Liver (tissue), 9 donors: ENCODE results near the gene P2RY12. TPM values are rescaled to one million over a fixed set of nuclear protein-coding genes. Genes with fewer than 3 reads are reported as not detected.

ENCODE experiments used
- DNase-seq: peaks from one replicate; pipeline ENCODE4 v3.0.0-alpha.2; 2017; ENCODE audit warnings: low spot score
- H3K27ac ChIP-seq, 2 donors: one replicate each; pipeline ENCODE4 v1.7.0; 2013; ENCODE audit warnings: inconsistent platforms in 2 of 2, low read length in 2 of 2, control low read depth in 1 of 2, low read depth in 1 of 2, mild to moderate bottlenecking in 1 of 2
- H3K27me3 ChIP-seq, 4 donors: one replicate each; pipeline versions ENCODE4 v1.6.1 to v1.7.0; 2013; ENCODE audit warnings: low read length in 3 of 4, inconsistent platforms in 1 of 4, mild to moderate bottlenecking in 1 of 4, moderate library complexity in 1 of 4; ENCODE audit not compliant: control insufficient read depth in 4 of 4, insufficient read depth in 4 of 4
- H3K36me3 ChIP-seq, 4 donors: one replicate each; pipeline versions ENCODE4 v1.6.1 to v1.7.0; 2013; ENCODE audit warnings: low read length in 3 of 4, mild to moderate bottlenecking in 3 of 4, low read depth in 1 of 4, moderate library complexity in 1 of 4; ENCODE audit not compliant: control insufficient read depth in 4 of 4, insufficient read depth in 3 of 4
- H3K4me1 ChIP-seq, 4 donors: one replicate each; pipeline versions ENCODE4 v1.6.1 to v1.7.0; 2013; ENCODE audit warnings: low read length in 3 of 4, mild to moderate bottlenecking in 3 of 4, moderate library complexity in 1 of 4; ENCODE audit not compliant: control insufficient read depth in 4 of 4, insufficient read depth in 4 of 4
- H3K4me3 ChIP-seq, 3 donors: one replicate each; pipeline versions ENCODE4 v1.6.1 to v1.7.0; 2013; ENCODE audit warnings: low read length in 3 of 3, control low read depth in 1 of 3, low read depth in 1 of 3, mild to moderate bottlenecking in 1 of 3
- H3K9ac ChIP-seq, 2 donors: one replicate each; pipeline ENCODE4 v1.7.0; 2013; ENCODE audit warnings: low read length in 2 of 2, mild to moderate bottlenecking in 2 of 2, moderate library complexity in 2 of 2, control low read depth in 1 of 2, low read depth in 1 of 2
- H3K9me3 ChIP-seq, 4 donors: one replicate each; pipeline versions ENCODE4 v1.6.1 to v1.7.0; 2013; ENCODE audit warnings: low read length in 3 of 4; ENCODE audit not compliant: control insufficient read depth in 4 of 4
- ATF3 ChIP-seq: IDR thresholded peaks from 2 replicates; pipeline ENCODE4 v1.6.1; 2016; ENCODE audit warnings: antibody characterized with exemption
- CTCF ChIP-seq: fragments of 150-350 bp; IDR thresholded peaks from 2 replicates; pipeline ENCODE4 v1.5.1; 2017; ENCODE audit warnings: improper control_type of control experiment, low read depth, low read length; ENCODE audit not compliant: missing input control
- EGR1 ChIP-seq, 2 donors: IDR thresholded peaks; 2 replicates each; pipeline ENCODE4 v1.6.1; 2016 to 2018; ENCODE audit warnings: antibody characterized with exemption in 2 of 2, low read depth in 2 of 2
- FOXA1 ChIP-seq: IDR thresholded peaks from 2 replicates; pipeline ENCODE4 v1.6.1; 2016; ENCODE audit warnings: antibody characterized with exemption
- GABPA ChIP-seq, 2 donors: IDR thresholded peaks in 1 of 2; conservative IDR thresholded peaks in 1 of 2; 2 replicates each; pipeline ENCODE4 v1.6.1; 2016; ENCODE audit warnings: antibody characterized with exemption in 2 of 2, mild to moderate bottlenecking in 1 of 2, moderate library complexity in 1 of 2
- HNF4A ChIP-seq, 2 donors: conservative IDR thresholded peaks; 2 replicates each; pipeline ENCODE4 v1.6.1; 2016; ENCODE audit warnings: antibody characterized with exemption in 2 of 2, mild to moderate bottlenecking in 2 of 2
- HNF4G ChIP-seq: IDR thresholded peaks from 2 replicates; pipeline ENCODE4 v1.6.1; 2016; ENCODE audit warnings: antibody characterized with exemption
- JUND ChIP-seq, 2 donors: IDR thresholded peaks; 2 replicates each; pipeline ENCODE4 v1.6.1; 2016; ENCODE audit warnings: antibody characterized with exemption in 2 of 2
- NR2F2 ChIP-seq: IDR thresholded peaks from 2 replicates; pipeline ENCODE4 v1.6.1; 2016; ENCODE audit warnings: antibody characterized with exemption
- RXRA ChIP-seq, 2 donors: IDR thresholded peaks; 2 replicates each; pipeline ENCODE4 v1.6.1; 2017 to 2018; ENCODE audit warnings: antibody characterized with exemption in 2 of 2, mild to moderate bottlenecking in 1 of 2
- SP1 ChIP-seq: IDR thresholded peaks from 2 replicates; pipeline ENCODE4 v1.6.1; 2018; ENCODE audit warnings: antibody characterized with exemption, mild to moderate bottlenecking
- TAF1 ChIP-seq: conservative IDR thresholded peaks from 2 replicates; pipeline ENCODE4 v1.6.1; 2016; ENCODE audit warnings: antibody characterized with exemption, mild to moderate bottlenecking
- YY1 ChIP-seq: IDR thresholded peaks from 2 replicates; pipeline ENCODE4 v1.6.1; 2016; ENCODE audit warnings: antibody characterized with exemption, mild to moderate bottlenecking
- ZBTB33 ChIP-seq: IDR thresholded peaks from 2 replicates; pipeline ENCODE4 v1.6.1; 2016; ENCODE audit warnings: antibody characterized with exemption
- WGBS: extraction: QIAGEN DNeasy Blood & Tissue Kit; methylation state at CpG from one replicate; pipeline ENCODE4 v1.1.7; 2013; 5-methylcytosine and 5-hydroxymethylcytosine counted together
- polyA plus RNA-seq, 2 donors: library from polyadenylated mRNA; stranded (reverse) in 1 of 2; unstranded in 1 of 2; fragments of 200-250 nt in 1 of 2; fragments of >200 nt in 1 of 2; fragmentation: Nextera tagmentation in 1 of 2; extraction: Ambion mirVana in 1 of 2; gene quantifications; one replicate each; pipeline versions ENCODE4 v1.2.1 to v1.2.3, GENCODE V29; 2013 to 2015
- total RNA-seq, 2 donors: library from RNA; depleted of rRNA; stranded (reverse); fragments of >200 nt; gene quantifications; one replicate each; pipeline ENCODE4 v1.2.3, GENCODE V29; 2014
- TF ChIP-seq, protein P1 (sequence below): IDR thresholded peaks from 2 replicates; pipeline ENCODE4 v1.6.1; 2016; ENCODE audit warnings: antibody characterized with exemption
- TF ChIP-seq, protein P2 (sequence below): IDR thresholded peaks from 2 replicates; pipeline ENCODE4 v1.6.1; 2016; ENCODE audit warnings: antibody characterized with exemption, mild to moderate bottlenecking
- donor health status: healthy.
- donor health status: healthy.
- donor health status: healthy.
- donor health status: healthy.
- donor health status: healthy.

Gene P2RY12
- total and polyA plus RNA-seq, 4 donors: 0.43 to 2.8 (median 1.6) TPM

- Histone ChIP-seq H3K36me3 (no peaks in the 10 kb centered on the region), H3K4me1 (no peaks in the 10 kb centered on the region), H3K9ac (no peak overlapping the region), H3K9me3 (no peaks in the 10 kb centered on the region), H3K27ac (no peak overlapping the region), H3K4me3 (no peak overlapping the region), H3K27me3 (no peaks in the 10 kb centered on the region)
- TF ChIP-seq SP1 (no peak), CTCF (no peak), RXRA (IDR thresholded peaks at IDR 0.05) (no peak), GABPA (IDR thresholded peaks at IDR 0.05 in 1 of 2, conservative IDR thresholded peaks at IDR 0.05 in 1 of 2) (no peak), NR2F2 (no peak), TAF1 (no peak), HNF4A (conservative IDR thresholded peaks at IDR 0.05) (no peak)
- TF ChIP-seq, protein P1, sequence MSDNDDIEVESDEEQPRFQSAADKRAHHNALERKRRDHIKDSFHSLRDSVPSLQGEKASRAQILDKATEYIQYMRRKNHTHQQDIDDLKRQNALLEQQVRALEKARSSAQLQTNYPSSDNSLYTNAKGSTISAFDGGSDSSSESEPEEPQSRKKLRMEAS: no peak
- TF ChIP-seq, protein P2, sequence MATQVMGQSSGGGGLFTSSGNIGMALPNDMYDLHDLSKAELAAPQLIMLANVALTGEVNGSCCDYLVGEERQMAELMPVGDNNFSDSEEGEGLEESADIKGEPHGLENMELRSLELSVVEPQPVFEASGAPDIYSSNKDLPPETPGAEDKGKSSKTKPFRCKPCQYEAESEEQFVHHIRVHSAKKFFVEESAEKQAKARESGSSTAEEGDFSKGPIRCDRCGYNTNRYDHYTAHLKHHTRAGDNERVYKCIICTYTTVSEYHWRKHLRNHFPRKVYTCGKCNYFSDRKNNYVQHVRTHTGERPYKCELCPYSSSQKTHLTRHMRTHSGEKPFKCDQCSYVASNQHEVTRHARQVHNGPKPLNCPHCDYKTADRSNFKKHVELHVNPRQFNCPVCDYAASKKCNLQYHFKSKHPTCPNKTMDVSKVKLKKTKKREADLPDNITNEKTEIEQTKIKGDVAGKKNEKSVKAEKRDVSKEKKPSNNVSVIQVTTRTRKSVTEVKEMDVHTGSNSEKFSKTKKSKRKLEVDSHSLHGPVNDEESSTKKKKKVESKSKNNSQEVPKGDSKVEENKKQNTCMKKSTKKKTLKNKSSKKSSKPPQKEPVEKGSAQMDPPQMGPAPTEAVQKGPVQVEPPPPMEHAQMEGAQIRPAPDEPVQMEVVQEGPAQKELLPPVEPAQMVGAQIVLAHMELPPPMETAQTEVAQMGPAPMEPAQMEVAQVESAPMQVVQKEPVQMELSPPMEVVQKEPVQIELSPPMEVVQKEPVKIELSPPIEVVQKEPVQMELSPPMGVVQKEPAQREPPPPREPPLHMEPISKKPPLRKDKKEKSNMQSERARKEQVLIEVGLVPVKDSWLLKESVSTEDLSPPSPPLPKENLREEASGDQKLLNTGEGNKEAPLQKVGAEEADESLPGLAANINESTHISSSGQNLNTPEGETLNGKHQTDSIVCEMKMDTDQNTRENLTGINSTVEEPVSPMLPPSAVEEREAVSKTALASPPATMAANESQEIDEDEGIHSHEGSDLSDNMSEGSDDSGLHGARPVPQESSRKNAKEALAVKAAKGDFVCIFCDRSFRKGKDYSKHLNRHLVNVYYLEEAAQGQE: no peak
- no peak for DNase-seq
- WGBS: 82% methylated on average over 3 of the region's 3 CpGs
Observed at GRCh38 chr3:151366993-151367392, 17.6 kb downstream of the P2RY12 start.

- no peak overlapping the region for H3K27ac ChIP-seq
- no peak for DNase-seq
- 77% methylated on average over 3 of the region's 3 CpGs for WGBS
Observed at GRCh38 chr3:151362751-151363174, 21.8 kb downstream of the P2RY12 start.

More at GRCh38 chr3:151362751-151363174, 21.8 kb downstream of the P2RY12 start:
- no peaks in the 10 kb centered on the region for H3K4me1 ChIP-seq
- H3K9ac ChIP-seq: no peak overlapping the region
- H3K9me3 ChIP-seq: no peaks in the 10 kb centered on the region
- H3K36me3 ChIP-seq: no peaks in the 10 kb centered on the region
- TF ChIP-seq NR2F2: no peak
- TF ChIP-seq, protein P1: no peak
- no peak for TF ChIP-seq CTCF
- no peak for TF ChIP-seq EGR1 (IDR thresholded peaks at IDR 0.05; ENCODE audit: low read depth in 2 of 2)
- TF ChIP-seq HNF4G: no peak
- TF ChIP-seq ZBTB33: no peak
- no peak for TF ChIP-seq HNF4A (conservative IDR thresholded peaks at IDR 0.05)
- no peak for TF ChIP-seq FOXA1
- TF ChIP-seq SP1: no peak
- TF ChIP-seq GABPA (IDR thresholded peaks at IDR 0.05 in 1 of 2, conservative IDR thresholded peaks at IDR 0.05 in 1 of 2): no peak
- no peak for TF ChIP-seq JUND (IDR thresholded peaks at IDR 0.05)
- no peak for TF ChIP-seq TAF1
- no peak for TF ChIP-seq ATF3
- no peak for TF ChIP-seq YY1
- H3K4me3 ChIP-seq: no peak overlapping the region
- H3K27me3 ChIP-seq: no peaks in the 10 kb centered on the region
